HCT116 (cell line): ENCODE measurements around the gene TGFBRAP1. TPM values are rescaled to one million over a fixed set of nuclear protein-coding genes. Genes with fewer than 3 reads are reported as not detected.

Source experiments
- ATAC-seq: fragments of 200-7000 bp; cut with Tn5 transposase; 2 replicates; pipeline ENCODE4 v1.9.1; 2020; ENCODE audit warnings: mild to moderate bottlenecking, moderate library complexity
- BruUV-seq: library from RNA; stranded (reverse); fragments of 400-500 nt; replicated peaks from 2 replicates; lab custom pipeline; 2021; lab: Mats Ljungman, UMichigan
- CTCF ChIA-PET: fragments of 300-600 bp; sonication (Branson Sonifier 250); formaldehyde crosslinking; loops from one replicate; lab custom pipeline; 2021; ENCODE audit warnings: antibody characterized with exemption; lab: Charles Lee
- POLR2A ChIA-PET: fragments of 300-600, 350-600 bp; sonication (Branson Sonifier 250); formaldehyde crosslinking; loops from one replicate; lab custom pipeline; 2021; ENCODE audit warnings: antibody characterized with exemption; lab: Charles Lee
- RAD21 ChIA-PET, 2 experiments: fragments of 300-600 bp; sonication (Branson Sonifier 250); formaldehyde crosslinking; loops; one replicate each; lab custom pipeline; 2023; ENCODE audit warnings: low total read pairs in 2 of 2; ENCODE audit not compliant: uncharacterized antibody in 2 of 2, unreplicated experiment in 2 of 2, low non-redundant PET in 1 of 2; lab: Charles Lee
- DNase-seq: peaks from one replicate; pipeline ENCODE4 v3.0.0-alpha.2; 2010; ENCODE audit warnings: low read depth, low spot score
- H2AFZ ChIP-seq: fragments of 200-600 bp; shearing (Covaris generic), sonication (generic); 2 replicates; pipeline ENCODE4 v1.6.1; 2017; ENCODE audit warnings: low read depth, mixed run types, mixed read lengths, antibody characterized with exemption, low read length; ENCODE audit not compliant: poor library complexity, severe bottlenecking
- H3K27ac ChIP-seq: 2 replicates; pipeline ENCODE4 v1.5.1; 2012; ENCODE audit warnings: low read depth, low read length
- H3K27me3 ChIP-seq: fragments of 200-600 bp; sonication (generic); 2 replicates; pipeline ENCODE4 v1.6.1; 2016; ENCODE audit warnings: mixed run types, low read length, mixed read lengths; ENCODE audit not compliant: insufficient read depth
- H3K36me3 ChIP-seq, 2 experiments: fragments of 200-500 bp in 1 of 2; fragments of 200-600 bp in 1 of 2; sonication (Bioruptor generic) in 1 of 2; sonication (generic) in 1 of 2; 2 replicates each; pipeline versions ENCODE4 v1.5.1 to v1.6.1; 2014 to 2016; ENCODE audit warnings: low read length in 2 of 2, inconsistent platforms in 1 of 2, mixed read lengths in 1 of 2, mixed run types in 1 of 2; ENCODE audit not compliant: insufficient read depth in 2 of 2, control insufficient read depth in 1 of 2
- H3K4me1 ChIP-seq, 2 experiments: fragments of 200-600 bp in 1 of 2; sonication (generic) in 1 of 2; 2 replicates each; pipeline versions ENCODE4 v1.5.1 to v1.6.1; 2012 to 2017; ENCODE audit warnings: low read length in 2 of 2, inconsistent platforms in 1 of 2, mild to moderate bottlenecking in 1 of 2, mixed read lengths in 1 of 2, mixed run types in 1 of 2, moderate library complexity in 1 of 2; ENCODE audit not compliant: insufficient read depth in 2 of 2, control insufficient read depth in 1 of 2
- H3K4me2 ChIP-seq: fragments of 200-600 bp; sonication (generic); 2 replicates; pipeline ENCODE4 v1.6.1; 2017; ENCODE audit warnings: mixed run types, low read length, mixed read lengths
- H3K4me3 ChIP-seq, 2 experiments: fragments of 200-600 bp in 1 of 2; sonication (generic) in 1 of 2; replicated peaks in 1 of 2; 2 replicates each; pipeline ENCODE4 v1.5.1; 2011 to 2016; ENCODE audit warnings: low read length in 2 of 2, control low read depth in 1 of 2, low read depth in 1 of 2, mild to moderate bottlenecking in 1 of 2, mixed read lengths in 1 of 2, mixed run types in 1 of 2
- H3K79me2 ChIP-seq: fragments of 200-600 bp; sonication (generic); 2 replicates; pipeline ENCODE4 v1.6.1; 2017; ENCODE audit warnings: mild to moderate bottlenecking, mixed run types, low read length, moderate library complexity, mixed read lengths; ENCODE audit not compliant: insufficient read depth
- H3K9ac ChIP-seq: fragments of 200-600 bp; sonication (generic); 2 replicates; pipeline ENCODE4 v1.6.1; 2016; ENCODE audit warnings: low read length, mixed read lengths
- H3K9me2 ChIP-seq: fragments of 200-600 bp; sonication (generic), shearing (Covaris generic); 2 replicates; pipeline ENCODE4 v1.6.1; 2017; ENCODE audit warnings: mixed run types, mild to moderate bottlenecking, moderate library complexity; ENCODE audit not compliant: insufficient read depth
- H3K9me3 ChIP-seq, 2 experiments: fragments of 200-500 bp in 1 of 2; fragments of 200-600 bp in 1 of 2; sonication (Bioruptor generic) in 1 of 2; sonication (generic) in 1 of 2; 2 replicates each; pipeline ENCODE4 v1.6.1; 2014 to 2017; ENCODE audit warnings: low read length in 2 of 2, mixed read lengths in 2 of 2, inconsistent platforms in 1 of 2, low read depth in 1 of 2, mild to moderate bottlenecking in 1 of 2, mixed run types in 1 of 2, moderate library complexity in 1 of 2; ENCODE audit not compliant: control insufficient read depth in 1 of 2, insufficient read depth in 1 of 2
- H4K20me1 ChIP-seq: fragments of 200-600 bp; sonication (generic), shearing (Covaris generic); 2 replicates; pipeline ENCODE4 v1.6.1; 2017; ENCODE audit warnings: mixed run types, mild to moderate bottlenecking, moderate library complexity; ENCODE audit not compliant: insufficient read depth
- CTCF ChIP-seq, 3 experiments: fragments of 200-600 bp in 1 of 3; sonication (generic) in 1 of 3; IDR thresholded peaks in 2 of 3; conservative IDR thresholded peaks in 1 of 3; 2 replicates each; pipeline ENCODE4 v1.5.1; 2012 to 2017; ENCODE audit warnings: low read depth in 2 of 3, low read length in 2 of 3, antibody characterized with exemption in 1 of 3, borderline replicate concordance in 1 of 3, control low read depth in 1 of 3, mild to moderate bottlenecking in 1 of 3, mixed read lengths in 1 of 3, mixed run types in 1 of 3, moderate library complexity in 1 of 3; ENCODE audit not compliant: insufficient read depth in 1 of 3
- EZH2phosphoT487 ChIP-seq: fragments of 200-600 bp; IDR thresholded peaks from 2 replicates; pipeline ENCODE4 v1.6.1; 2018; ENCODE audit warnings: antibody characterized with exemption, borderline replicate concordance
- FOSL1 ChIP-seq: IDR thresholded peaks from 2 replicates; pipeline ENCODE4 v1.6.1; 2012; ENCODE audit warnings: low read depth
- POLR2AphosphoS5 ChIP-seq: IDR thresholded peaks from 2 replicates; pipeline ENCODE4 v1.6.1; 2011; ENCODE audit warnings: mild to moderate bottlenecking, low read depth, low read length, moderate library complexity
- RAD21 ChIP-seq: IDR thresholded peaks from 2 replicates; pipeline ENCODE4 v1.6.1; 2012; ENCODE audit warnings: low read depth, mild to moderate bottlenecking
- REST ChIP-seq: IDR thresholded peaks from 2 replicates; pipeline ENCODE4 v1.6.1; 2012; ENCODE audit warnings: low read depth
- SP1 ChIP-seq: IDR thresholded peaks from 2 replicates; pipeline ENCODE4 v1.6.1; 2012; ENCODE audit warnings: low read depth
- SRF ChIP-seq: IDR thresholded peaks from 2 replicates; pipeline ENCODE4 v1.6.1; 2012; ENCODE audit warnings: low read depth
- TCF7L2 ChIP-seq: IDR thresholded peaks from 2 replicates; pipeline ENCODE4 v1.7.0; 2011; ENCODE audit warnings: borderline replicate concordance, inconsistent platforms; ENCODE audit not compliant: insufficient read depth, insufficient read length; ENCODE audit errors: extremely low read depth
- intact Hi-C: fragments of 100-400 bp; cut with micrococcal nuclease; formaldehyde crosslinking; loops from 2 replicates; pipeline ENCODE4 v1.10.0; 2022
- total RNA-seq: library from RNA; stranded (reverse); gene quantifications from one replicate; pipeline ENCODE4 v1.2.1, GENCODE V29; 2021; ENCODE audit not compliant: unreplicated experiment
- TF ChIP-seq, protein P1 (sequence below): IDR thresholded peaks from 2 replicates; pipeline ENCODE4 v1.6.1; 2012

TGFBRAP1 gene
- total RNA-seq, 1 experiment from 2014 or later = 18.3 TPM

GRCh38 chr2:105236060-105236424 is 93.5 kb downstream of the TGFBRAP1 start (continued):
- TF ChIP-seq REST (no peak), SP1 (no peak)
- TF ChIP-seq, protein P1, sequence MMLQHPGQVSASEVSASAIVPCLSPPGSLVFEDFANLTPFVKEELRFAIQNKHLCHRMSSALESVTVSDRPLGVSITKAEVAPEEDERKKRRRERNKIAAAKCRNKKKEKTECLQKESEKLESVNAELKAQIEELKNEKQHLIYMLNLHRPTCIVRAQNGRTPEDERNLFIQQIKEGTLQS = no peak

DNA sequence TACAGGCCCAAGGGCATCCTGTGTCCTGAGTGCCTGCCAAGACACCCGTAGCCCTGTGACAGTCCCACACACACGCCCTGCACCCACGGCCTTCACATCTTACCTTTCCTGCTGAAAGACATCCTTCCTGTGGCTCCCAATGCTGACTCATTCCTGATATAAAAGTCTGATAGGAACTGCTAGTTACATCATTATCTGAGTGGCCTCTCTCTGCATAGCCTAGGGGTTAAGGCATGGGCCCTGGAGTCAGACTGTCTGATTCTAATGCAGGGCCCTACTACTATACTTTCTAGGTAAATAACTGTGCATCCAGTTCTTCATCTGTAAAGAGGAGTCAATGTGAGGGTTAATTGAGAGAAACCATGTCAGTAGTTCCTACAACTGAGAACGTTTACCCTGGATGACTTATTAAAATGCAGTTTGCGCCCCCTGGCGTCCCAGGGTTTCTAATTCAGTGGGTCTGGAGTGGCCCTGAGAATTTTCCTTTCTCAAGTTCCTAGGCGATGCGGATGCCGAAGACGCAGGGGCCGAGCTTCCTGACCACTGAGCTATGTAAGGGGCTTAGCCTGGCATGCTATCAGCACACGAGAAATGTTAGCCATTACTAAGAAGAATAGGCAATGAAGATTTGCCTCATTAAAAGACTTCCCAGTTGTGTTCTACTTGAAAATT is 94.0 kb downstream of the TGFBRAP1 start:
- Histone ChIP-seq H2AFZ (peak overlapping the region; percentile 91), H3K4me2 (peak overlapping the region; percentile 65), H3K4me3 (peak overlapping the region in 1 of 2 experiments; percentile 12; a peak in 2 of 4 replicates), H4K20me1 (no peaks in the 10 kb centered on the region), H3K9ac (no peak overlapping the region), H3K27me3 (no peaks in the 10 kb centered on the region), H3K36me3 (no peaks in the 10 kb centered on the region), H3K9me2 (no peaks in the 10 kb centered on the region), H3K4me1 (peaks cover 16 to 31% of the 10 kb centered on the region in 2 experiments), H3K79me2 (no peaks in the 10 kb centered on the region), H3K9me3 (no peaks in the 10 kb centered on the region), H3K27ac (no peak overlapping the region)
- ChIA-PET RAD21 (interaction anchor here (0.7 to 2.1 kb wide), 3 partner anchors 120 to 133 kb away, joined by 3 to 8 read pairs (median 4); no protein-coding TSS in a partner anchor), POLR2A (interaction anchor here (0.9 to 1.5 kb wide), 2 partner anchors 119 to 120 kb away, joined by 3 to 5 read pairs; no protein-coding TSS in a partner anchor), CTCF (interaction anchor here (0.8 to 6.4 kb wide), 9 partner anchors 8 to 133 kb away, joined by 3 to 107 read pairs (median 3); no protein-coding TSS in a partner anchor)
- intact Hi-C loops = loop anchor here (1.0 to 5.0 kb wide), 2 partner anchors 121 to 198 kb away; partner anchors contain the start of gene MRPS9
- no TSS peak for BruUV-seq
- peak; percentile 83 for DNase-seq
- TF ChIP-seq POLR2AphosphoS5 (0 out of 2 replicates have a peak, but pooled peaks have one; percentile 23), FOSL1 (peak; percentile 46; the same call in 1 of the 2 replicates), EZH2phosphoT487 (no peak), TCF7L2 (peak; percentile 18), SRF (no peak), RAD21 (peak; percentile 84), CTCF (IDR thresholded peaks at IDR 0.05 in 2 of 3, conservative IDR thresholded peaks at IDR 0.05 in 1 of 3; ENCODE audit: borderline replicate concordance in 1 of 3, insufficient read depth in 1 of 3, low read depth in 2 of 3, low read length in 2 of 3) (peak; percentile 77 to 90 (median 88))
- ATAC-seq = peak; percentile 84
